IPS-20b (cell line): ENCODE results near the gene OR11A1.

Experiments used
- H3K27ac ChIP-seq: one replicate; pipeline ENCODE4 v1.5.1; 2013; ENCODE audit warnings: low read length
- H3K27me3 ChIP-seq: 2 replicates; pipeline ENCODE4 v1.6.1; 2013; ENCODE audit warnings: mild to moderate bottlenecking, low read length, inconsistent platforms; ENCODE audit not compliant: insufficient read depth
- H3K36me3 ChIP-seq: 2 replicates; pipeline ENCODE4 v1.6.1; 2013; ENCODE audit warnings: low read depth, mild to moderate bottlenecking, inconsistent platforms, low read length, moderate library complexity; ENCODE audit not compliant: insufficient read depth
- H3K4me1 ChIP-seq: 2 replicates; pipeline ENCODE4 v1.6.1; 2013; ENCODE audit warnings: mild to moderate bottlenecking, control low read depth, inconsistent platforms, low read length, moderate library complexity; ENCODE audit not compliant: insufficient read depth
- H3K4me3 ChIP-seq: 2 replicates; pipeline ENCODE4 v1.5.1; 2013; ENCODE audit warnings: mild to moderate bottlenecking, low read length, inconsistent platforms
- H3K9ac ChIP-seq: 2 replicates; pipeline ENCODE4 v1.6.1; 2013; ENCODE audit warnings: low read depth, mild to moderate bottlenecking, inconsistent platforms, low read length, moderate library complexity
- H3K9me3 ChIP-seq: 2 replicates; pipeline ENCODE4 v1.6.1; 2013; ENCODE audit warnings: mild to moderate bottlenecking, low read depth, low read length, inconsistent platforms; ENCODE audit not compliant: insufficient read depth

The OR11A1 gene

GRCh38 chr6:29376003-29376402 is 80.9 kb downstream of the OR11A1 start:
- no peaks in the 10 kb centered on the region for H3K27me3 ChIP-seq
- no peak overlapping the region for H3K4me3 ChIP-seq
- no peaks in the 10 kb centered on the region for H3K4me1 ChIP-seq
- no peak overlapping the region for H3K27ac ChIP-seq
- H3K36me3 ChIP-seq: no peaks in the 10 kb centered on the region
- H3K9me3 ChIP-seq: no peaks in the 10 kb centered on the region
- no peak overlapping the region for H3K9ac ChIP-seq
